ENCODE data around the gene CAND2.
"Not testable (repeated sequence)": the region's sequence is repeated elsewhere in the genome, so short reads cannot be mapped to it uniquely, and the experiment has no call there.

Gene CAND2

DNA sequence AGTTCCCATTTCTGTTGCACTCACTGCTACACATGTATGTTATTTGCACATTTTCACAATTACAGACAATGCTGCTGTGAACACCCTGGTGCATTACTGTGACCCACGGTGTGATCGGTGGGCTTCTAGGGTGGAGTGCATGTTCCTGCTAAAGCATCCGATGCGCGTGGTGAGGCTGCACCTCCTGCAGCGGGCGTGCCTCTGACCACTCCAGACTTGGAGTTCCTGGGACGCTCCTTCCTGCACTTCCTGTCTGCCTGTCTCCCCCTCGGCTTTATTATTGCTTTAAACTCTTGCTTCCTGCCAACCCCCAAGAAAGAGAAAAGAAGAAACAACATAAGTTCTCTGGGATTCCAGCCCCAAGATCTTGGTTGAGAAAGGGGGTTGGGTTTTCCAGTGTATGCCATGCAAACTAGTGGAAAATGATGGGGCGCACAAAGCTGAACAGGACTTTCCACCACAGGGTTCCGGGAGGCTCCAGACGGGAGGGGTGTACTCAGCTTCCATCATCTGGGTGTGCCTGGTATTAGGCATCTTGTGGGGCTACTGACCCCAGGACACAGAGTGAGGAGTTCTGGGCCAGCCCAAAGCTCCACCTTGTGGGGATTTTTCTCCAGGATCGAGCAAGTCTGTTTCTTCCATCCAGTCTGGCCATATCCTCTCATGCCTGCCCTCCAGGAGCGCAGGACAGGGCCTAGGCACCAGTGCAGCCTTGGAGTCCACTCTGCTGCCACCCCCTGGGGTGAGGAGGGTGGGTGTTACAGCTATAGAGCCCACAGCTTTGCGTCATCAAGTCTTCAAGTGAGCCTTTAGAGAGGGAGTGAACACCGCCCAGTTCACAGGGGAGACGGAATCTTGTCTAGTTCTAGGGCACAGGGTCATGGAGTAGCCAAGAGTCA, 33.7 kb downstream of the CAND2 start:
- in situ Hi-C loops (cut with HindIII; ENCODE audit: low sequenced_read_pairs) = no loop called here

DNA sequence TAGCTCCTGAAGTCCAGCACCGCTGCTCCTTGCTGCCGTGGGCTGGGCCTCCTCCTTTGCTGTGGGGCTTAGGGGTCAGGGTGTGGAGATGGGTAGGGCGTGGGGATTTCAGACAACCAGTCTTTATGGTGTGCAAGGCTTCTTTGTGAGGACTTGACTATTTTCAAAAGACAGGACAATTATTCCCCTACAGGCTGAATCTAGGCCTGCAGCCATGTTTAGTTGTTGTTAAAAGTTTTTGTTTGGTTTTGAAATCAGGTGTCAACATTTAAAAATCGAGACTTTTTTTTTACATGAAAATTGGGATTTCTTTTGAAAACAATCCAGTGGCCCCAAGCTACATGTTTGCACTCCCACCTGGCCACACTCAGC, 34.3 kb downstream of the CAND2 start:
- in situ Hi-C loops (cut with HindIII; ENCODE audit: low sequenced_read_pairs) = no loop called here

DNA sequence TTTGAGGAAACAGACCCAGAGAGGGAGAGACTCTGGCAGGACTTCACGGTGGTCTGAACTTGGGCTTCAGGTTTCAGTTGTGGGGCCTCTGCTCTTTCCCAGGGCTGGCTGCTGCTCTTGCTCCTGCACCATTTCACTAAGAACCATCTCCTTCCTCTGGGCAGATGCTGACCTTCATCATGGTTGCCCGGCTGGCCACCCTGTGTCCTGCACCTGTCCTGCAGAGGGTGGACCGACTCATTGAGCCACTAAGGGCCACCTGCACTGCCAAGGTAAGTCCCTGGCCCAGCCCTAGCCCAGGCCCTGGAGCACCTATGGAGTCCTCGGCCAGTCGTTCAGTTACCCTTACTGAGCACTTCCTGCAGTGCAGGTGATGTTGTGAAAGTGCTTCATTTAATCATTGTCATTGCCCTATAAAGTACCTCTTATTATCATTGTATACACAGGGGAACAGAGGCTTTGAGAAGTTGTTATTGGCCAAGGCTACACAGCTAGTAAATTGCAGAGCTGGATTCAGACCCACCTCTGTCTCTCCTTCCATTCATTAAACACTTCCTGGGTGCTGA, 34.9 kb downstream of the CAND2 start:
- in situ Hi-C loops (cut with HindIII; ENCODE audit: low sequenced_read_pairs) = no loop called here

DNA sequence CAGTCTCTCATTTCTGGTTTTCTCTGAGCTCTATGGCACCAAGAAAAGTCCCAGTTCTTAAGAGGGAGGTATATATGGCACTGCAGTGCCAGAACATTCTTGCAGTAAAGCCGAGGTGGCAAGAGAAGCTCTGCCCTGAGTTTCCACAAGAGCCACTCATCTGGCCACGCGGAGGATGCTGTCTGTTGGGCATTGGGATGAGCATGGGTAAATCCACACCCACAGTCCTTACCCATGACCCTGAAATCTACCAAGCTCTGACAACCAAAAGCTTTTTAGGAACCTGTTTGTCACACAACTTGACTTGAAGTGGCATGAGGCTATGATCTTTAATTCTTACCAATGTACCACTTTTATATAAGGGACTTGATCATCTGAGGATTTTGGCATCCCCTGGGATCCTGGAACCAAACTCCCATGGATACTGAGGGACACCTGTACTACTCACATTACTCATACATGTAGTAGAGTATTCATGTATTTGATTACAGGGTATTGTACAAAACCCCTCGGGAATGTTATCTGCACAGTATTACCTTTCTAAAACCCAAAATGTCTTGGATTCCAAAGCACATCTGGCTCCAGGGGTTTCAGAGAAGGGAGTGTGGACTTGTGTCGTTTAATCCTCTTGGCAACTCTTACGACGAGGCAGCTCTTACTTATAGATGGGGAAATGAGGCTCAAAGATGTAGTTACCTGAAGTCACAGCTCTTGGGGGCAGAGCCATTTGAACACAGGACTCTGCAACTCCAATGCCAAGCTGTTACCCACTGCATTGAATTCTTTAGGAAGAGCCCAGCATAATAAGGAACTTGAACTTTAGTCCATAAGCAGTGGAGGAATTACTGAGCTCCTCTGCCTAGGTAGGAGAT, 36.1 kb downstream of the CAND2 start:
- in situ Hi-C loops (cut with HindIII; ENCODE audit: low sequenced_read_pairs) = no loop called here

DNA sequence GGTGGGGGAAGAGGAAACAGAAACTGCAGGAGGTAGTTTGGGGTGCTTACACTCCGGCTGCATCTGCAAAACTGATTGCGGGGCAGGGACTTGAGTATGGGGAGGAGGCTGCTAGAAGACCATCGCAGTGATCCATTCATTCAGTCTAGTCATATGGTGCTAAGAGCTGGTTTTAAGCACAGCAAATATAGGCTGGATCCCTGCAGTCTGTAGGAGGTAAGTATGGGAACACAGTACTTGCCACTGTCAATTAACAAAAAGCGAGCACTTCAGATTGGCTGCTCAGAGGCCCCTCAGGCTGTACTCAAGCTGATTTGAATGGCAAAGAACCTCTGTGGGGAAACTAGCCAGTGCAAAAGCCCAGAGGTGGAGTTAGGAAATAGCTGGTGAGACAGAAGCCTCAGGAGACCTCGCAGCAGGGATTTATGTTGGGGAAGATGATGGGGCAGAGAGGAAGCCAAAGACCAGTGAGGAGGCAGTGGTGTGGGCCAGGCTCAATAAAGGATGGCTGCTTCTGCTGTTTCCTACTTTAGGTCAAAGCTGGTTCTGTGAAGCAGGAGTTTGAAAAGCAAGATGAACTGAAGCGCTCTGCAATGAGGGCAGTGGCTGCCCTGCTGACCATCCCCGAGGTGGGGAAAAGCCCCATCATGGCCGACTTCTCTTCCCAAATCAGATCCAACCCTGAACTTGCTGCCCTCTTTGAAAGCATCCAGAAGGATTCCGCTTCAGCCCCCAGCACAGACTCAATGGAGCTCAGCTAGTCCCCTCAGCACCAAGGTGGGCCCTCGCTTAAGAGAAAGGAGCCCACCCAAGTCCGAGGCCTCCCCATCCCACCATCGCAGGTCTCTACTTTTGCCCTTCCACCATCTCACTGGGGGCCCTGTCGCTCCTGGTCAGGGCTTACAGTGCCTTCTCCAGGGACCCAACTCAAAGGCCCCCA, 37.0 kb downstream of the CAND2 start:
- in situ Hi-C loops (cut with HindIII; ENCODE audit: low sequenced_read_pairs) = no loop called here

DNA sequence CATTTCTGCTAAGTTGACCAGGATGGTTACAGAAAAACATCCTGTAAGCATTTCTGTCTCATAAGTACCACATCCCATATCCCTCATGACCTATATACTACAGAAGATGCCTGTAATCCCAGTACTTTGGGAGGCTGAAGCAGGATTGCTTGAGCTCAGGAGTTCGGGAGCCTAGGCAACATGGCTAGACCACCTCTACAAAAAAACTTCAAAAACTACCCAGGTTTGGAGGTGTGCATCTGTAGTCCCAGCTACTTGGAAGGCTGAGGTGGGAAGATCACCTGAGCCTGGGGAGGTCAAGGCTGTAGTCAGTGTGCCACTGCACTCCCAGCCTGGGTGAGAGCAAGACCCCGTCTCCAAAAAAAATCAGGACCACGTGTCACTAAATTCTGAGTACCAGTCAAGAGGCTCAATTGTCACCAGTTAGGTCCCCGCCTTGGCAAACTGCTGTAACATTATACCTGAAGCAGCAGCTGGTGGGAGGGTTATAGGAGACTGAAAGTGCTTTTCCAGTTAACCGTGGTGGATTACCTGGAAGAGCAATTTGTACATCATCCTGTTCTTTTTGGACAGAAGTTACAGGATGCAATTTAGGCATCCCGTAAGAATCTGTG, 38.7 kb downstream of the CAND2 start:
- in situ Hi-C loops (cut with HindIII; ENCODE audit: low sequenced_read_pairs) = no loop called here

DNA sequence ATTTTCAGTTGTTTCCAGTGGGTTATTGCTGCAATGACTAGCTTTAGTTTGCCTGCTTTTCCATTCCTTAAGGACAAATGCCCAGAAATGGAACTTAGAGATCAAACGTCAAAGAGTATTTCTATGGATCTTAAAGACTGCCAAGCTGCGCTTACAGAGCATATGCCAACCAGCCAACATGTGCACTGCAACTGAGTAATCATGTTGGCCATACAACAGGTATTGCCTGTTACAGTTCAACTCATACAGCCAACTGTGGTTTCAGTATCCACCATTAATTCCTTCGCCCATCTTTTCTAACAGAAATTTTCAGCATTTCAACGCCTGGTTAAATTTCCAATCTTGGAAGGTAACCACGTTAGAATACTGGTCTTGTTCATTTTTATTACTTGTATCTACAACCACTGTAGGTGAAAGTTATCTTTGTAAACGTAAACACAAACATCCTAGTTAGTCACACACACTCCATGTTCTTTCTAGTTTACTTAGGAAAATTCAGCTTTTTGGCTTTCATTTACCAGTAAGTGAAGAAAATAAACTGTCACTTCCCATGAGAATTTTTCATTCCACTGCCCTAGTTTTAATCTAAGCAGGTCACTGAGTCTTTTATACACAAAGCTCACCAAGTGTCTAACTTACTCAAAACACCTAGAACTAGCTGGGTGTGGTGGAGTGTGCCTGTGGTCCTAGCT, 41.0 kb downstream of the CAND2 start:
- in situ Hi-C loops (cut with HindIII; ENCODE audit: low sequenced_read_pairs) = no loop called here

DNA sequence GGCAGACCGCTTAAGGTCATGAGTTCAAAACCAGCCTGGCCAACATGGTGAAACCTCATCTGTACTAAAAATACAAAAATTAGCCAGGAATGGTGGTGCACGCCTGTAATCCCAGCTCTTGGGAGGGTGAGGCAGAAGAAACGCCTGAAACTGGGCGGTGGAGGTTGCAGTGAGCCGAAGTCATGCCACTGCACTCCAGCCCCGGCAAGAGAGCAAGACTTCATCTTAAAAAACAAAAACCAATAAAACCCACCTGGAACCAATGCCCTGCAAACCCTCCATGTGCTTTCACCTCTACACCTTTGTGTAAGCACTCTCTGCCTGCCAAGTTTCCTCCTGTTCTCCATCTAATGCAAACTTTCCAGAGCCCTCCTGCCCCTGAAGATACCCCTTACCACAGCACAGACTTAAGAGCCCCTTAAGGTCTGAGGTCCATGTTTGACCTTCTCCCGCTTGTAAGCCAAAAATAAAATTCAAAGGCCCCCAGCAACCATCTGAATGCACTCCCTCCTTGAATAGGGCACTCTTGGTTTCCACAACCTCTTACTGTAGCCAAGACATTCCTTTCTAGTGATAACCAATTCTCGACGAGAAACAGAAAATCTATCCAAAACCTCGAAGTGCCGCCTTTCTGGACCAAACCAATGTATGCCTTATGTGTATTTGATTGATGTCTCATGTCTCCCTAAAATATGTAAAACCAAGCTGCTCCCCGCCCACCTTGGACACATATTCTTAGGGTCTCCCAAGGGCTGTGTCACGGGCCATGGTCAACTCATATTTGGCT, 41.9 kb downstream of the CAND2 start:
- in situ Hi-C loops (cut with HindIII; ENCODE audit: low sequenced_read_pairs) = no loop called here

DNA sequence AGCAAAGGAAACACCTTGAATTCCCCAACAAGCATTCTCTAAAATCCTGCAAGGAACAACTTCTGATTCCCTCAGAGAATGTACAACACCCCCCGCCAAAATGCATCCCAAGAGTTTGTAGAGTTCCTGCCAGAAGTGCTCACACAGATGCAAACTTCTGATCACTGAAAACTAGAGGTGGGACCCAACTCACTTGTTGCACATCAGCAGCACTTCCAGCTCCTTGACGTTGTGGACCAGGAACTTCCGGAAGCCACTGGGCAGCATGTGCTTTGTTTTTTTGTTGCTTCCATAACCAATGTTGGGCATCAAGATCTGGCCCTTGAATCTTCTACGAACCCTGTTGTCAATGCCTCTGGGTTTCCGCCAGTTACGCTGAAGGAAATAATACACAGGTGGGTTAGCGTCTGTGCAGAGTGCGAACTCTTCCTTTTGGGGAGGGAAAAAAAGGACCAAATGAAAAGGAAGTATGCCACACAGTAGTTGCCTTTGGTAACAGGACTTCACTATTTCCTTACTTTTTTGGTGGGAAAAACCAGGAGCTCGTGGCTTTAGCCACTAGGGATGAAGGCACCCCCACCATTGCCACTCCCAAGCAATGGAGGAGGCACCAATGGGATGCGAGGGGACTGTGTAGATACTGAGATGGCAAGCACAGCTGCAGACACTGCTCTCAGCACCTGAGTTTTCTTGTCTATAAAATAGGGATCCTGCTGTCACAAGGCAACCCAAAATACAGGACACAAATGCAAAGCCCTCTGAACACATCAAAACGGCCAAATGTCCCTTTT, 42.9 kb downstream of the CAND2 start:
- in situ Hi-C loops (cut with HindIII; ENCODE audit: low sequenced_read_pairs) = no loop called here

DNA sequence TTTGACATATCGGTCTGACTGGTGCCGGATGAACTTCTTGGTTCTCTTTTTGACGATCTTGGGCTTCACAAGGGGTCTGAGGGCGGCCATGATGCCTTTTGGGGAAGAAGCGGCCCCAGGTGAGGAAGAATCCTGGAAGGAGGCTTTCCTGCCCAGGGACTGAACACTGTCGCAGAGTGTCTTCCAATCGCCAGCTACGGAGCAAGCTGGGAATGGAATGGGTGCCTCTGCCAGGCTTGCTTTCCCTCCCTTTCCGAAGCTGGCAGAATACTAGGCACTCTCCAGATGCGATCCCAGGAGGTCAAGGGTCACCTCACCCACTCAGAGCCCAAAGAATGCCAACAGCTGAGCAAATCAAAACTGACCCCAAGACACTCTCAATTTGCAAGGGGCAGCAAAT, 43.7 kb downstream of the CAND2 start:
- in situ Hi-C loops (cut with HindIII; ENCODE audit: low sequenced_read_pairs) = not testable (repeated sequence)

DNA sequence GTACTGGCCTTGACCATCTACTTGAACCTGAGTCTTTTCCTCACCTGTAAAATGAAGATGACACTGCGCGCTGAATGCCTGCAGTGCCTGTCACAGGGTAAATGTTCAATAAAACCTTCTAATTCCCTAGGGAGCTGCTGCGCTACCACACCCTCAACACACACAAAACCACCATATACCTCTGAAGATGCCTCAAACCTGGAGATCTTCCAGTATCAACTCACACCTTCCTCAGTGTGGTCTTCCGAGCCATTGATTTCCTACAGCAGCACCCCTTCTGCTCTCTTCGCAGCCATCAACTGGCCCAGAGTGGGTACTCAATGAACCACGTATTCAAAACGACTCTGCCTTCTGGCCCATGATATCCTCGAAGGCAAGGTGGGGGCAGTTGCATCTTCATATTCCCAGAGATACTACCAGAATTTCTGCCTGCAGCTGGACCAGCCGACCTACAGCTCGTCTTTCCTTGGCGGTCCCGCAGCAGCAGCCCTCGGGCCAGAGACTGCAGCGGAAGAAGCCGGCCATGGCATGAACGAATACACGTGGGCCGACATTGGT, 44.2 kb downstream of the CAND2 start:
- in situ Hi-C loops (cut with HindIII; ENCODE audit: low sequenced_read_pairs) = no loop called here

DNA sequence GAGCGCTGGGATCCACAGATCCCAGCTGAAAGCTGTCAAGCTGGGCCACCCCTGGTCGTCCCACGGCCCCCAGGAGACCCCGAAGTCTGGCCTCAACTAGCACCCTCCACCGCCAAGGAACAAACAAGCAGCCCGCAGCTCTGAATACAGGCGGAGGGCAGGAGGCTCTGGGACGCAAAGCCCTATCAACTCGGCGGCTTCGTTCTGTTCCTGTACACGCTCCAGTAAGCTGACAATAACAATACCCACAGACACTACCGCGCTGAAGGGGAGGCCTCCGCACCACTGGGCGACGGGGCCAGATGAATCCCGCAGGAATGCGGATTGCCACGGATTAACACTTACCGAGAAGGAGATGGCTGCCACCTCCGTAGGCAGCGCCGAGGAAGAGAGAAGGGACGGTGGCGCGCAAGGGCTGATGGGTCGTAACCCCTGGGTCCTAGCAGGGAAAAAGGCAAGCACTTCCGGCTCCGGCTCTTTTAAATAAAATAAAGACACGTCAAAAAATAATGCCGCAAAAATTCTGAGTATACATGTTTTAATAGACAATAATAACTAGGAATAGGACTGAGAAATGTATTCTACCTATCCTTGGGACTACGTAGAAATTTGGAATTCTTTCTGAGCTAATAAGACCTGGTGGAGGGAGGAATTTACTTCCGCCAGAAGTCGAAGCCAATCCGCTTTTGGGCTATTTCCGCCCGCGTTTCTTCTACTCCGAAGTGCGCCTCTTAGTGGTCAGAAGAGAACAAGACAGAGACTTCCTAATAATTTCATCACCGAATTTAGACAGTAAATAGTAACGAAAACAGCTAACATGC, 44.9 kb downstream of the CAND2 start, which contains the start of gene RPL32:
RPL32 (minus strand) TSS at position 417 of the 821 bp plus-strand sequence. CDS start 1,328 bp downstream, outside the sequence.
- in situ Hi-C loops (cut with HindIII; ENCODE audit: low sequenced_read_pairs) = no loop called here

DNA sequence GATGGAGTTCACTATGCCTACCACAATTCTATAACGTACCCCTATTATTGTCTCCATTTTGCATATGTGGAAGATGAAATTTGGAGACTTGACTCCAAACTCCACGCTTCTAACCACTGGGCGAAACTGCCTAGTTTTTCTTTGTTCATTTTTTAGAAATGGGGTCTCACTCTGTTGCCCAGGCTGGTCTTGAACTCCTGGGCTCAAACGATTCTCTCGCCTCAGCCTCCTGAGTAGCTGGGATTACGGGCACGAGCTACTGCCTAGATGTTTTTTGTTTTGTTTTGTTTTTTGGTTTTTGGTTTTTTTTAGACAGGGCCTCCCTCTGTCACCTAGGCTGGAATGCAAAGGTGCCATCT, 45.5 kb downstream of the CAND2 start:
- in situ Hi-C loops (cut with HindIII; ENCODE audit: low sequenced_read_pairs) = no loop called here

DNA sequence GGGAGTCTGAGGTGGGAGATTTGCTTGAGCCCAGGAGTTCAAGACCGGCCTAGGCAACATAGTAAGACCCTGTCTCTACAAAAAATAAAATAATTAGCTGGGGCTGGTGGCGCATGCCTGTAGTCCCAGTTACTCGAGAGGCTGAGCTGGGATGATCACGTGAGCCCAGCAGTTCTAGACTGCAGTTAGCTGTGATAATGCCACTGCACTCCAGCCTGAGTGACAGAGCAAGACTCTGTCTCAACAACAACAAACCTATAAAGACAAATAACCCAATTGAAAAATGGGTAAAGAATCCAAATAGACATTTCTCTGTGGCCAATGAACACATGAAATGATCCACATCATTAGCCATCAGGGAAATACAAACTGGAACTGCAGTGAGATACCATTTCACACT, 46.0 kb downstream of the CAND2 start:
- in situ Hi-C loops (cut with HindIII; ENCODE audit: low sequenced_read_pairs) = no loop called here

DNA sequence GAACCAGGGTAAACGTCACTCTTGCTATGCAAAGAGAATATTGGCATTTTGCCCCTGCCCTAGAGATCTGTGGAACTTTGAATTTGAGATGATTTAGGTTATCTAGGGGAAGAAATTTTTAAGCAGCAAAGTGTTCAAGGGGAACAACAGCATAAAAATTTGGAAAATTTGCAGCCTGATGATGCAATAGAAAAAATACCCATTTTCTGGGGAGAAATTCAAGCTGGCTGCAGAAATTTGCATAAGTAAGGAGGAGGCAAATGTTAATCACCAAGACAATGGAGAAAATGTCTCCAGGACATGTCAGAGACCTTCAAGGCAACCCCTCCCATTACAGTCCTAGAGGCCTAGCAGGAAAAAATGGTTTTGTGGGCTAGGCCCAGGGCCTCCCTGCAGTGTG, 49.3 kb downstream of the CAND2 start:
- in situ Hi-C loops (cut with HindIII; ENCODE audit: low sequenced_read_pairs) = no loop called here

DNA sequence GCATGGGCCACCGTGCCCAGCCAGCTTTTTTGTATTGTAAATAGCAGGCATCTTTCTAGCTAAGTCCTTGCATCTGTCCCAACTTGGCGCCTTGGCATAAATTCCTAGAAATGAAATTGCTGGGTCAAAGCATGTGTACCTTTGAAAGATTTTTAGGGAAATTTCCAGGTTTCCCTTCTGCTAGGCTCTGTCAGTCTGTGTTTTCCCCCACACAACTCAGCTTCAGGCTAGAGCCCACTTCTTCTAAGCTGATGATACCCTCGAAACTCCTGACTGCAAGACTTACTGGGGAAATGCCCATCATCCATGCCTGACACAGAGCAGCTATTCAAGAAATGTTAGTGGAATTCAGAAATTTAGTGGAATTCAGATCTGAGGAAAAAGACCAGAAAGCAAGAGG, 55.7 kb downstream of the CAND2 start:
- in situ Hi-C loops (cut with HindIII; ENCODE audit: low sequenced_read_pairs) = no loop called here

DNA sequence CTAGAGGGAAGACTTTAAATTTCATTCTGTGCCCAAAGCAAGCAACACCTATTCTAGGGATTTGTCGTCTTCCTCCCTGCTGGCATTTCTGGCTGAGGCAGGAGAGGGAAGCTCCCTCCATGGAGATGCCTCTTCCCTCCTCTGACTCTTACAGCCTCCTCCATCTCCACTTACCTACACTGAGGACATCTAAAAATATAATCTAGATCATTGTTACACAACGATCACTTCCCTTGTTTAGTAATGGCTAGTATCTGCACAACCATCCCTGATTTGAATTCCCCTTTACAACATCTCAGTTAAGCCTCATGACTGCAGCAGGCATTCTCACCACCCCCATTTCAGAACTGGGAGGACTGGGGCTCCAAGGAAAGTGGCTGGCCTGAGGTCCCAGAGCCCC, 57.4 kb downstream of the CAND2 start:
- in situ Hi-C loops (cut with HindIII; ENCODE audit: low sequenced_read_pairs) = not testable (repeated sequence)
